K562 (cell line): ENCODE results near the gene CDH5. TPM values are rescaled to one million over a fixed set of nuclear protein-coding genes. Genes with fewer than 3 reads are reported as not detected.

ENCODE experiments used
- ATAC-seq: fragments of 200-7000 bp; cut with Tn5 transposase; 3 replicates; pipeline ENCODE4 v1.9.1; 2020; ENCODE audit warnings: moderate library complexity
- BruUV-seq: library from RNA; stranded (reverse); fragments of 400-500 nt; replicated peaks from 2 replicates; lab custom pipeline; 2021; lab: Mats Ljungman, UMichigan
- CTCF ChIA-PET: fragments of 300-600 bp; formaldehyde crosslinking; extraction: SDS; loops from one replicate; lab custom pipeline; 2021; ENCODE audit warnings: low intra/inter-chr PET ratio; lab: Yijun Ruan, JAX
- POLR2A ChIA-PET: fragments of 300-600, 350-650 bp; sonication (Branson Sonifier 250); formaldehyde crosslinking; extraction: SDS; loops from one replicate; lab custom pipeline; 2021; ENCODE audit warnings: antibody characterized with exemption, inconsistent platforms; lab: Yijun Ruan, JAX
- DNase-seq, 4 experiments: peaks; one replicate each; pipeline versions ENCODE4 v3.0.0 to v3.0.0-alpha.2; 2011 to 2018; ENCODE audit warnings: low spot score in 3 of 4, mixed read lengths in 3 of 4; ENCODE audit errors: extremely low read depth in 1 of 4
- FAIRE-seq: peaks from 2 replicates; lab custom pipeline; 2011; peaks lifted over from hg19 to GRCh38; lab: Jason Lieb, UNC
- H2AFZ ChIP-seq: 2 replicates; pipeline ENCODE4 v1.6.0; 2011; ENCODE audit warnings: low read depth, low read length, control low read depth, inconsistent platforms
- H3K27ac ChIP-seq: fragments of 200-600 bp; 3 replicates; pipeline ENCODE4 v1.8.0; 2011; ENCODE audit warnings: low read depth, mild to moderate bottlenecking, control low read depth, inconsistent platforms, low read length, moderate library complexity, mixed read lengths; ENCODE audit errors: extremely low read depth
- H3K27me3 ChIP-seq, 2 experiments: fragments of 300-600 bp in 1 of 2; 2 replicates in 1 of 2; 3 replicates in 1 of 2; pipeline versions ENCODE4 v1.6.0 to v1.8.0; 2011; ENCODE audit warnings: inconsistent platforms in 2 of 2, low read length in 2 of 2, mild to moderate bottlenecking in 1 of 2, mixed read lengths in 1 of 2, moderate library complexity in 1 of 2; ENCODE audit not compliant: control insufficient read depth in 2 of 2, insufficient read depth in 2 of 2
- H3K36me3 ChIP-seq: fragments of 300-600 bp; 3 replicates; pipeline ENCODE4 v1.8.0; 2011; ENCODE audit warnings: mild to moderate bottlenecking, low read length, inconsistent platforms; ENCODE audit not compliant: control insufficient read depth, insufficient read depth
- H3K4me1 ChIP-seq, 2 experiments: fragments of 200-600 bp in 1 of 2; replicated peaks in 1 of 2; 2 replicates in 1 of 2; 3 replicates in 1 of 2; pipeline versions ENCODE4 v1.5.1 to v1.8.0; 2011; ENCODE audit warnings: inconsistent platforms in 2 of 2, low read length in 2 of 2, mild to moderate bottlenecking in 1 of 2, mixed read lengths in 1 of 2, moderate library complexity in 1 of 2; ENCODE audit not compliant: control insufficient read depth in 2 of 2, insufficient read depth in 2 of 2
- H3K4me2 ChIP-seq: 2 replicates; pipeline ENCODE4 v1.6.1; 2011; ENCODE audit warnings: low read length, control low read depth, inconsistent platforms, mixed read lengths; ENCODE audit not compliant: insufficient read depth
- H3K4me3 ChIP-seq: fragments of 200-600 bp; sonication (generic), shearing (Covaris generic); 2 replicates; pipeline ENCODE4 v1.5.1; 2016; ENCODE audit warnings: control low read depth, inconsistent platforms
- H3K79me2 ChIP-seq: fragments of 200-600 bp; 3 replicates; pipeline ENCODE4 v1.8.0; 2011; ENCODE audit warnings: low read length, inconsistent platforms; ENCODE audit not compliant: control insufficient read depth, insufficient read depth
- H3K9ac ChIP-seq, 2 experiments: 2 replicates each; pipeline versions ENCODE4 v1.6.0 to v1.6.1; 2011; ENCODE audit warnings: low read depth in 2 of 2, low read length in 2 of 2, control low read depth in 1 of 2, inconsistent platforms in 1 of 2, mild to moderate bottlenecking in 1 of 2, mixed read lengths in 1 of 2; ENCODE audit not compliant: insufficient read depth in 1 of 2
- H3K9me1 ChIP-seq: one replicate; pipeline ENCODE4 v1.6.0; 2011; ENCODE audit warnings: inconsistent platforms, mild to moderate bottlenecking, low read length, moderate library complexity; ENCODE audit not compliant: control insufficient read depth, insufficient read depth
- H3K9me3 ChIP-seq: replicated peaks from 2 replicates; pipeline ENCODE4 v1.5.1; 2011; ENCODE audit warnings: low read depth, low read length, inconsistent platforms; ENCODE audit not compliant: control insufficient read depth, insufficient read depth
- H4K20me1 ChIP-seq: replicated peaks from 2 replicates; pipeline ENCODE4 v1.6.1; 2011; ENCODE audit warnings: low read length, inconsistent platforms, mixed read lengths; ENCODE audit not compliant: control insufficient read depth, insufficient read depth
- CHCHD3 ChIP-seq: fragments of 250-450 bp; sonication (Bioruptor Pico); IDR thresholded peaks from 2 replicates; pipeline ENCODE4 v2.1.2; 2022; ENCODE audit warnings: mild to moderate bottlenecking
- ZNF277 ChIP-seq: fragments of 250-450 bp; sonication (Bioruptor Pico); IDR thresholded peaks from 2 replicates; pipeline ENCODE4 v1.8.0; 2022; ENCODE audit warnings: inconsistent platforms, mild to moderate bottlenecking, moderate library complexity, borderline replicate concordance
- ZNF586 ChIP-seq: fragments of 450-650 bp; formaldehyde crosslinking; conservative IDR thresholded peaks from 2 replicates; pipeline ENCODE4 v1.4.0; 2020; ENCODE audit warnings: mild to moderate bottlenecking, moderate library complexity
- WGBS: fragments of 100-300 bp; shearing (Covaris generic); methylation state at CpG from one replicate; pipeline ENCODE4 v1.1.6; 2016; ENCODE audit warnings: low coverage, mixed read lengths; ENCODE audit not compliant: insufficient coverage; ENCODE audit errors: missing lambda C conversion rate; 5-methylcytosine and 5-hydroxymethylcytosine counted together
- in situ Hi-C: fragments of 300-500 bp; cut with MboI; formaldehyde crosslinking; loops from 4 replicates; pipeline ENCODE4 v1.15.0; 2018; ENCODE audit warnings: inconsistent platforms, mixed read lengths
- intact Hi-C: fragments of 100-400 bp; cut with micrococcal nuclease; formaldehyde crosslinking; loops from 2 replicates; pipeline ENCODE4 v1.14.2; 2022
- polyA plus RNA-seq, 8 experiments: library from polyadenylated mRNA; depleted of rRNA in 4 of 8; stranded (reverse) in 5 of 8; unstranded in 3 of 8; fragments of >200 nt; fragmentation: Nextera tagmentation in 2 of 8; fragmentation: Illumina TruSeq in 1 of 8; extraction: Ambion mirVana in 2 of 8; extraction: Trizol in 1 of 8; gene quantifications; 2 replicates each; pipeline versions ENCODE4 v1.2.1 to v1.2.3, GENCODE V29; 2011 to 2014; ENCODE audit warnings: inconsistent platforms in 1 of 8, missing spikeins in 1 of 8
- total RNA-seq, 7 experiments: library from RNA; depleted of rRNA in 6 of 7; stranded (reverse); fragments of >200 nt in 6 of 7; fragmentation: Illumina TruSeq in 2 of 7; extraction: Trizol in 2 of 7; gene quantifications; 2 replicates each; pipeline versions ENCODE4 v1.2.1 to v1.2.3, GENCODE V29; 2011 to 2021; ENCODE audit warnings: low replicate concordance in 1 of 7
- TF ChIP-seq, protein P1 (sequence below): fragments of 250-450 bp; sonication (Bioruptor Pico); IDR thresholded peaks from 2 replicates; pipeline ENCODE4 v1.4.0; 2020; ENCODE audit warnings: borderline replicate concordance
- TF ChIP-seq, protein P2 (sequence below), 3 experiments: IDR thresholded peaks in 2 of 3; conservative IDR thresholded peaks in 1 of 3; 2 replicates each; pipeline ENCODE4 v1.5.1; 2011 to 2012; ENCODE audit warnings: low read length in 3 of 3, mild to moderate bottlenecking in 3 of 3, control low read depth in 2 of 3, improper control_type of control experiment in 1 of 3, inconsistent platforms in 1 of 3, low read depth in 1 of 3, mixed read lengths in 1 of 3, moderate library complexity in 1 of 3; ENCODE audit not compliant: insufficient read depth in 2 of 3
- TF ChIP-seq, protein P3 (sequence below): fragments of 450-650 bp; IDR thresholded peaks from 2 replicates; pipeline ENCODE4 v1.6.1; 2018; ENCODE audit not compliant: partially characterized antibody

Gene CDH5
- total and polyA plus RNA-seq, 9 of the 15 experiments (the other 6 are each of a cell fraction or from before 2014, with no cell fraction given) = not detected

DNA sequence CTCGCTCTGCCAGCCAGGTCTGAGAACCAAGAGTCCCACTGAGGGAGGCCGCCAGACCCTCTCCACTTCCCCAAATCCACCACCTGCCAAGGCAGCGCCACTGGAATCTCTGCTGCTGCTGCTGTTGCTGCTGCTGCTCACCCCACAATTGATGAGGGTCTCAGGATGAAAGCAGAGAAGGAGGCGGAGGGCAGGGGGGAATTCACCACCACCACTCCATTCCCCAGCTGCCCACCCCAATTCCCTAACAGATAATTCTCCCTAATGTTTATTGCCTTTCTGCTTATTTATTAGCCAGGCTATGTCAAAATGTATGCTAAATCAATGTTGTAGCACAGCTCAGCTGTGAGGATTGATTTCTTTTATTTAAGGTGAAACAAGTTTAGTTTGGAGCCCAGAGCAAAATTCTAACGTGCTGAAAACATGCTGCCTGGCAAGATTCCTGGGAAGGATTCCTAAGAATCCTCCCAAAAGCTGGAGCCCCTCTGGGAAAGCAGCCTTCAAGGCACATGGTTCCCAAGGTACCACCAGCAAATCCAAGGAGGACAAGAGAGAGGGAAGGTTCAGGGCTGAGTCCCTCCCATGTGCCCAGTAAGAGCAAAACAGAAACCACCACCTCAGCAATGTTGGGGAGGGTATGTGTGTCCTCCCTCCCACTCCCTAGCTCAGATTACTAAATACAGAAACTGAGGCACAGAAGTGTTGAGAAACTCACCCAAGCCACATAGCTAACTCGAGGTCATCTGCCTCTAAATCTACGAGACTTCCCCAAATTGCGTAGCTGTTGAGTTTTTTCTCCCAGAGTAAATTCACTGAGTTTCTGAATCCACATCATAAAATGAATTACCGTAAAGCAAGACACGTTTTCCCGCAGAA, 12.2 kb upstream of the CDH5 start:
- H3K79me2 ChIP-seq = no peaks in the 10 kb centered on the region
- H3K9ac ChIP-seq = no peak overlapping the region
- intact Hi-C loops (no loop called here), in situ Hi-C loops (no loop called here)
- H3K9me1 ChIP-seq = no peaks in the 10 kb centered on the region
- BruUV-seq = no TSS peak
- H3K4me3 ChIP-seq = no peak overlapping the region
- CTCF ChIA-PET = no interaction called here
- no peak for FAIRE-seq
- no peaks in the 10 kb centered on the region; a peak in 1 of 5 replicates for H3K4me1 ChIP-seq
- H3K9me3 ChIP-seq = no peaks in the 10 kb centered on the region
- no peak overlapping the region for H3K27ac ChIP-seq
- DNase-seq = no peak
- no peaks in the 10 kb centered on the region for H3K36me3 ChIP-seq
- H3K4me2 ChIP-seq = no peak overlapping the region
- under 1% methylated on average over 9 of the region's 11 CpGs for WGBS
- POLR2A ChIA-PET = interaction anchor here (1.0 kb wide), 1 partner anchor 15 kb away, joined by 3 read pairs; no protein-coding TSS in a partner anchor
- H4K20me1 ChIP-seq = no peaks in the 10 kb centered on the region
- ATAC-seq = no peak
- H2AFZ ChIP-seq = no peak overlapping the region
- H3K27me3 ChIP-seq = peaks cover 3 to 21% of the 10 kb centered on the region in 2 experiments
- TF ChIP-seq, protein P1, sequence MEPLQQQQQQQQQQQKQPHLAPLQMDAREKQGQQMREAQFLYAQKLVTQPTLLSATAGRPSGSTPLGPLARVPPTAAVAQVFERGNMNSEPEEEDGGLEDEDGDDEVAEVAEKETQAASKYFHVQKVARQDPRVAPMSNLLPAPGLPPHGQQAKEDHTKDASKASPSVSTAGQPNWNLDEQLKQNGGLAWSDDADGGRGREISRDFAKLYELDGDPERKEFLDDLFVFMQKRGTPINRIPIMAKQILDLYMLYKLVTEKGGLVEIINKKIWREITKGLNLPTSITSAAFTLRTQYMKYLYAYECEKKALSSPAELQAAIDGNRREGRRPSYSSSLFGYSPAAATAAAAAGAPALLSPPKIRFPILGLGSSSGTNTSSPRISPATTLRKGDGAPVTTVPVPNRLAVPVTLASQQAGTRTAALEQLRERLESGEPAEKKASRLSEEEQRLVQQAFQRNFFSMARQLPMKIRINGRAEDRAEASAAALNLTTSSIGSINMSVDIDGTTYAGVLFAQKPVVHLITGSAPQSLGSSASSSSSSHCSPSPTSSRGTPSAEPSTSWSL (CRISPR knock-in tag) = no peak
- TF ChIP-seq ZNF586 = no peak
- no peak for TF ChIP-seq ZNF277 (CRISPR knock-in tag)
- no peak for TF ChIP-seq CHCHD3 (CRISPR knock-in tag)
- TF ChIP-seq, protein P2, sequence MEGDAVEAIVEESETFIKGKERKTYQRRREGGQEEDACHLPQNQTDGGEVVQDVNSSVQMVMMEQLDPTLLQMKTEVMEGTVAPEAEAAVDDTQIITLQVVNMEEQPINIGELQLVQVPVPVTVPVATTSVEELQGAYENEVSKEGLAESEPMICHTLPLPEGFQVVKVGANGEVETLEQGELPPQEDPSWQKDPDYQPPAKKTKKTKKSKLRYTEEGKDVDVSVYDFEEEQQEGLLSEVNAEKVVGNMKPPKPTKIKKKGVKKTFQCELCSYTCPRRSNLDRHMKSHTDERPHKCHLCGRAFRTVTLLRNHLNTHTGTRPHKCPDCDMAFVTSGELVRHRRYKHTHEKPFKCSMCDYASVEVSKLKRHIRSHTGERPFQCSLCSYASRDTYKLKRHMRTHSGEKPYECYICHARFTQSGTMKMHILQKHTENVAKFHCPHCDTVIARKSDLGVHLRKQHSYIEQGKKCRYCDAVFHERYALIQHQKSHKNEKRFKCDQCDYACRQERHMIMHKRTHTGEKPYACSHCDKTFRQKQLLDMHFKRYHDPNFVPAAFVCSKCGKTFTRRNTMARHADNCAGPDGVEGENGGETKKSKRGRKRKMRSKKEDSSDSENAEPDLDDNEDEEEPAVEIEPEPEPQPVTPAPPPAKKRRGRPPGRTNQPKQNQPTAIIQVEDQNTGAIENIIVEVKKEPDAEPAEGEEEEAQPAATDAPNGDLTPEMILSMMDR (IDR thresholded peaks at IDR 0.05 in 2 of 3, conservative IDR thresholded peaks at IDR 0.05 in 1 of 3; ENCODE audit: insufficient read depth in 2 of 3, low read depth in 1 of 3, low read length in 3 of 3) = no peak
- TF ChIP-seq, protein P3, sequence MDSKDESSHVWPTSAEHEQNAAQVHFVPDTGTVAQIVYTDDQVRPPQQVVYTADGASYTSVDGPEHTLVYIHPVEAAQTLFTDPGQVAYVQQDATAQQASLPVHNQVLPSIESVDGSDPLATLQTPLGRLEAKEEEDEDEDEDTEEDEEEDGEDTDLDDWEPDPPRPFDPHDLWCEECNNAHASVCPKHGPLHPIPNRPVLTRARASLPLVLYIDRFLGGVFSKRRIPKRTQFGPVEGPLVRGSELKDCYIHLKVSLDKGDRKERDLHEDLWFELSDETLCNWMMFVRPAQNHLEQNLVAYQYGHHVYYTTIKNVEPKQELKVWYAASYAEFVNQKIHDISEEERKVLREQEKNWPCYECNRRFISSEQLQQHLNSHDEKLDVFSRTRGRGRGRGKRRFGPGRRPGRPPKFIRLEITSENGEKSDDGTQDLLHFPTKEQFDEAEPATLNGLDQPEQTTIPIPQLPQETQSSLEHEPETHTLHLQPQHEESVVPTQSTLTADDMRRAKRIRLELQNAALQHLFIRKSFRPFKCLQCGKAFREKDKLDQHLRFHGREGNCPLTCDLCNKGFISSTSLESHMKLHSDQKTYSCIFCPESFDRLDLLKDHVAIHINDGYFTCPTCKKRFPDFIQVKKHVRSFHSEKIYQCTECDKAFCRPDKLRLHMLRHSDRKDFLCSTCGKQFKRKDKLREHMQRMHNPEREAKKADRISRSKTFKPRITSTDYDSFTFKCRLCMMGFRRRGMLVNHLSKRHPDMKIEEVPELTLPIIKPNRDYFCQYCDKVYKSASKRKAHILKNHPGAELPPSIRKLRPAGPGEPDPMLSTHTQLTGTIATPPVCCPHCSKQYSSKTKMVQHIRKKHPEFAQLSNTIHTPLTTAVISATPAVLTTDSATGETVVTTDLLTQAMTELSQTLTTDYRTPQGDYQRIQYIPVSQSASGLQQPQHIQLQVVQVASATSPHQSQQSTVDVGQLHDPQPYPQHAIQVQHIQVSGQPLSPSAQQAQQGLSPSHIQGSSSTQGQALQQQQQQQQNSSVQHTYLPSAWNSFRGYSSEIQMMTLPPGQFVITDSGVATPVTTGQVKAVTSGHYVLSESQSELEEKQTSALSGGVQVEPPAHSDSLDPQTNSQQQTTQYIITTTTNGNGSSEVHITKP = no peak
